IMR-90 (cell line): ENCODE data around the gene SRSF10. TPM values are rescaled to one million over a fixed set of nuclear protein-coding genes. Genes with fewer than 3 reads are reported as not detected.
A peak's percentile ranks its signal among the peaks of the same experiment; 100 is the strongest.

Experiments used
- ATAC-seq: fragments of 200-7000 bp; cut with Tn5 transposase; 2 replicates; pipeline ENCODE4 v1.9.1; 2020; ENCODE audit warnings: low read depth, mild to moderate bottlenecking, moderate library complexity
- BruUV-seq: library from RNA; stranded (reverse); fragments of 400-500 nt; replicated peaks from 2 replicates; lab custom pipeline; 2021; lab: Mats Ljungman, UMichigan
- CTCF ChIA-PET: fragments of 300-600 bp; formaldehyde crosslinking; extraction: SDS; loops from one replicate; lab custom pipeline; 2021; ENCODE audit warnings: antibody characterized with exemption; lab: Yijun Ruan, JAX
- POLR2A ChIA-PET: fragments of 300-600 bp; sonication (Branson Sonifier 250); formaldehyde crosslinking; loops from one replicate; lab custom pipeline; 2022; ENCODE audit warnings: antibody characterized with exemption; ENCODE audit not compliant: unreplicated experiment; lab: Charles Lee
- DNase-seq: peaks from one replicate; pipeline ENCODE4 v3.0.0; 2013
- H2AFZ ChIP-seq: replicated peaks from 2 replicates; pipeline ENCODE3; 2013; ENCODE audit warnings: low read length, mild to moderate bottlenecking; ENCODE audit not compliant: poor library complexity
- H2AK5ac ChIP-seq: 2 replicates; pipeline ENCODE4 v1.6.1; 2013; ENCODE audit warnings: low read depth, low read length, inconsistent platforms
- H2AK9ac ChIP-seq: replicated peaks from 2 replicates; pipeline ENCODE3; 2013; ENCODE audit warnings: mild to moderate bottlenecking, low read depth, low read length, moderate library complexity; ENCODE audit not compliant: poor library complexity
- H2BK120ac ChIP-seq: 2 replicates; pipeline ENCODE4 v1.6.1; 2013; ENCODE audit warnings: low read depth, low read length, inconsistent platforms
- H2BK15ac ChIP-seq: 3 replicates; pipeline ENCODE4 v1.6.1; 2013; ENCODE audit warnings: low read depth, low read length, inconsistent platforms
- H2BK20ac ChIP-seq: 2 replicates; pipeline ENCODE4 v1.6.1; 2013; ENCODE audit warnings: low read depth, mild to moderate bottlenecking, inconsistent platforms, low read length, moderate library complexity
- H2BK5ac ChIP-seq: 2 replicates; pipeline ENCODE4 v1.6.1; 2013; ENCODE audit warnings: mild to moderate bottlenecking, low read depth, low read length, inconsistent platforms; ENCODE audit not compliant: poor library complexity, severe bottlenecking
- H3K14ac ChIP-seq: replicated peaks from 2 replicates; pipeline ENCODE4 v1.6.1; 2013; ENCODE audit warnings: low read depth, low read length, inconsistent platforms
- H3K18ac ChIP-seq: 2 replicates; pipeline ENCODE4 v1.6.1; 2013; ENCODE audit warnings: low read depth, low read length, control low read depth
- H3K23ac ChIP-seq: 2 replicates; pipeline ENCODE4 v1.6.1; 2013; ENCODE audit warnings: low read depth, low read length, inconsistent platforms
- H3K27ac ChIP-seq: 2 replicates; pipeline ENCODE4 v1.5.1; 2013; ENCODE audit warnings: mild to moderate bottlenecking, control low read depth, low read length; ENCODE audit not compliant: insufficient read depth
- H3K27me3 ChIP-seq: 2 replicates; pipeline ENCODE4 v1.6.1; 2013; ENCODE audit warnings: low read length; ENCODE audit not compliant: control insufficient read depth, insufficient read depth
- H3K36me3 ChIP-seq: 2 replicates; pipeline ENCODE4 v1.6.1; 2013; ENCODE audit warnings: low read length, mixed read lengths; ENCODE audit not compliant: control insufficient read depth, insufficient read depth
- H3K4ac ChIP-seq: 2 replicates; pipeline ENCODE4 v1.6.1; 2013; ENCODE audit warnings: low read depth, low read length, inconsistent platforms
- H3K4me1 ChIP-seq: 2 replicates; pipeline ENCODE4 v1.6.1; 2013; ENCODE audit warnings: low read length, mixed read lengths; ENCODE audit not compliant: control insufficient read depth, insufficient read depth
- H3K4me2 ChIP-seq: 2 replicates; pipeline ENCODE4 v1.6.1; 2013; ENCODE audit warnings: low read depth, mild to moderate bottlenecking, control low read depth, low read length, moderate library complexity
- H3K4me3 ChIP-seq: 2 replicates; pipeline ENCODE4 v1.5.1; 2013; ENCODE audit warnings: low read depth, mild to moderate bottlenecking, control low read depth, low read length, moderate library complexity; ENCODE audit not compliant: insufficient read depth
- H3K56ac ChIP-seq: 2 replicates; pipeline ENCODE4 v1.6.1; 2013; ENCODE audit warnings: low read length, inconsistent platforms; ENCODE audit not compliant: insufficient read depth; ENCODE audit errors: extremely low read depth
- H3K79me1 ChIP-seq, 2 experiments: 2 replicates each; pipeline ENCODE4 v1.6.1; 2013; ENCODE audit warnings: low read length in 2 of 2, inconsistent platforms in 1 of 2, low read depth in 1 of 2
- H3K9ac ChIP-seq: 2 replicates; pipeline ENCODE4 v1.6.1; 2013; ENCODE audit warnings: low read depth, low read length, control low read depth
- H3K9me1 ChIP-seq: 2 replicates; pipeline ENCODE4 v1.6.1; 2013; ENCODE audit warnings: low read length, inconsistent platforms; ENCODE audit not compliant: insufficient read depth
- H3K9me3 ChIP-seq: 2 replicates; pipeline ENCODE4 v1.6.1; 2013; ENCODE audit warnings: low read length; ENCODE audit not compliant: control insufficient read depth, insufficient read depth
- H4K20me1 ChIP-seq: 2 replicates; pipeline ENCODE4 v1.6.1; 2013; ENCODE audit warnings: low read length, inconsistent platforms; ENCODE audit not compliant: insufficient read depth
- H4K5ac ChIP-seq: 2 replicates; pipeline ENCODE4 v1.6.1; 2013; ENCODE audit warnings: mild to moderate bottlenecking, low read depth, low read length, control low read depth
- H4K8ac ChIP-seq, 2 experiments: 2 replicates each; pipeline ENCODE4 v1.6.1; 2013; ENCODE audit warnings: low read depth in 2 of 2, low read length in 2 of 2, control low read depth in 1 of 2, inconsistent platforms in 1 of 2
- H4K91ac ChIP-seq: 2 replicates; pipeline ENCODE4 v1.6.1; 2013; ENCODE audit warnings: low read depth, low read length, inconsistent platforms; ENCODE audit not compliant: insufficient read depth
- BHLHE40 ChIP-seq: fragments of 150-350 bp; IDR thresholded peaks from 2 replicates; pipeline ENCODE4 v1.6.1; 2016; ENCODE audit warnings: mild to moderate bottlenecking, low read depth, low read length
- CEBPB ChIP-seq: IDR thresholded peaks from 2 replicates; pipeline ENCODE4 v1.6.1; 2012; ENCODE audit warnings: low read depth, low read length, improper control_type of control experiment
- CHD1 ChIP-seq: IDR thresholded peaks from 2 replicates; pipeline ENCODE4 v1.6.1; 2012; ENCODE audit warnings: low read depth, low read length, improper control_type of control experiment
- FOS ChIP-seq: fragments of 150-350 bp; IDR thresholded peaks from 2 replicates; pipeline ENCODE4 v1.6.1; 2016; ENCODE audit warnings: low read depth, low read length
- MAFK ChIP-seq: IDR thresholded peaks from 2 replicates; pipeline ENCODE4 v1.6.1; 2012; ENCODE audit warnings: low read depth, low read length, improper control_type of control experiment
- MAZ ChIP-seq: IDR thresholded peaks from 2 replicates; pipeline ENCODE4 v1.6.1; 2012; ENCODE audit warnings: low read depth, mild to moderate bottlenecking, low read length, improper control_type of control experiment, moderate library complexity, borderline replicate concordance
- MXI1 ChIP-seq: IDR thresholded peaks from 2 replicates; pipeline ENCODE4 v1.6.1; 2012; ENCODE audit warnings: low read depth, mild to moderate bottlenecking, low read length, moderate library complexity, borderline replicate concordance
- NFE2L2 ChIP-seq: fragments of 150-350 bp; IDR thresholded peaks from 2 replicates; pipeline ENCODE4 v1.6.1; 2016; ENCODE audit warnings: low read depth, mild to moderate bottlenecking, low read length
- POLR2A ChIP-seq: IDR thresholded peaks from 2 replicates; pipeline ENCODE4 v1.6.1; 2012; ENCODE audit warnings: mild to moderate bottlenecking, low read depth, low read length
- RAD21 ChIP-seq: IDR thresholded peaks from 2 replicates; pipeline ENCODE4 v1.6.1; 2012; ENCODE audit warnings: low read length, improper control_type of control experiment
- RCOR1 ChIP-seq: IDR thresholded peaks from 2 replicates; pipeline ENCODE4 v1.6.1; 2012; ENCODE audit warnings: mild to moderate bottlenecking, low read length, improper control_type of control experiment; ENCODE audit not compliant: insufficient replicate concordance
- RFX5 ChIP-seq: IDR thresholded peaks from 2 replicates; pipeline ENCODE4 v1.8.0; 2012; ENCODE audit warnings: low read depth, mild to moderate bottlenecking, low read length, moderate library complexity
- SMC3 ChIP-seq: fragments of 150-350 bp; IDR thresholded peaks from 2 replicates; pipeline ENCODE4 v1.6.1; 2016; ENCODE audit warnings: low read depth, mild to moderate bottlenecking, antibody characterized with exemption, low read length, moderate library complexity
- WGBS, 2 experiments: methylation state at CpG; one replicate each; pipeline versions ENCODE4 v1.1.5 to v1.1.7; 2013; ENCODE audit warnings: missing lambda C conversion rate in 2 of 2; ENCODE audit not compliant: insufficient read length in 1 of 2; ENCODE audit errors: extremely low coverage in 2 of 2; 5-methylcytosine and 5-hydroxymethylcytosine counted together
- dilution Hi-C: fragments of 300-500 bp; cut with HindIII; formaldehyde crosslinking; loops from one replicate; pipeline ENCODE4 v1.14.3; 2018; ENCODE audit warnings: low sequenced_read_pairs; ENCODE audit not compliant: unreplicated experiment
- in situ Hi-C: fragments of 300-500 bp; cut with MboI; formaldehyde crosslinking; loops from 3 replicates; pipeline ENCODE4 v1.14.3; 2019; ENCODE audit warnings: low sequenced_read_pairs, inconsistent platforms, mixed read lengths
- intact Hi-C: fragments of 100-400 bp; cut with micrococcal nuclease; formaldehyde crosslinking; loops from 2 replicates; pipeline ENCODE4 v1.10.0; 2022
- polyA plus RNA-seq, 3 experiments: library from polyadenylated mRNA; depleted of rRNA; stranded (reverse); fragments of >200 nt; gene quantifications; 2 replicates each; pipeline ENCODE4 v1.2.3, GENCODE V29; 2012; ENCODE audit warnings: low replicate concordance in 1 of 3
- total RNA-seq: library from RNA; depleted of rRNA; stranded (reverse); fragments of >200 nt; gene quantifications from 2 replicates; pipeline ENCODE4 v1.2.3, GENCODE V29; 2012
- TF ChIP-seq, protein P1 (sequence below): conservative IDR thresholded peaks from 2 replicates; pipeline ENCODE4 v1.5.1; 2012; ENCODE audit warnings: mild to moderate bottlenecking, low read depth, low read length, improper control_type of control experiment
- TF ChIP-seq, protein P2 (sequence below): fragments of 150-350 bp; IDR thresholded peaks from 2 replicates; pipeline ENCODE4 v1.6.1; 2017; ENCODE audit warnings: mild to moderate bottlenecking, antibody characterized with exemption, low read length, low read depth
- TF ChIP-seq, protein P3 (sequence below): fragments of 150-350 bp; IDR thresholded peaks from 2 replicates; pipeline ENCODE4 v1.6.1; 2016; ENCODE audit warnings: low read depth, mild to moderate bottlenecking, low read length, moderate library complexity, borderline replicate concordance

The SRSF10 gene
- total and polyA plus RNA-seq, 2 of the 4 experiments (the other 2 are of a cell fraction) = 90.1 to 110 TPM

DNA sequence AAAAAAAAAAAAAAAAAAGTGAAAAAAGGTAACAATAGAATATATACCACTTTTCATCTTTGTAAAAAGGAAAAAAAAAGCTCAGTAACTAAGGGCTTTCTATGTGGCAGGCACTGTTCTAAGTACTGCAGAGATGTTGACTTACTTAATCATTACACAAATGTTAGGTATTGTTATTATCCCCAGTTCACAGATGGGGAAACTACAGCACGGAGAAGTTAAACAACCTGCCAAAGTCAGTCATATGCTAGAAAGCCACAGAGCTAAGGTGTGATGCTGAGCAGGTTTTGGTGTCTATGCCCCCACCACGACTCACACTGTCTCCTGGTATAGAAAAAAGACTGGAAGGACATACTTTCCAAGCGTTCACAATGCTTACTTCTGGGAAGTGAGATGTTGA, 27.1 kb downstream of the SRSF10 start:
- no peaks in the 10 kb centered on the region for H3K27me3 ChIP-seq
- no peak overlapping the region for H3K23ac ChIP-seq
- no peak overlapping the region for H2AK5ac ChIP-seq
- no peaks in the 10 kb centered on the region for H3K36me3 ChIP-seq
- no peak overlapping the region for H4K91ac ChIP-seq
- no CpG with 5 or more reads among the region's 3 CpGs for WGBS, 2 experiments
- BruUV-seq = no TSS peak
- H3K9ac ChIP-seq = no peak overlapping the region
- H2AFZ ChIP-seq = no peak overlapping the region
- H4K5ac ChIP-seq = no peak overlapping the region
- ChIA-PET CTCF (no interaction called here), POLR2A (no interaction called here)
- no peak overlapping the region for H3K4me2 ChIP-seq
- dilution Hi-C loops (no loop called here), in situ Hi-C loops (no loop called here), intact Hi-C loops (no loop called here)
- no peak overlapping the region for H3K56ac ChIP-seq
- TF ChIP-seq MAZ (no peak), MXI1 (no peak), RCOR1 (no peak), RAD21 (no peak), CHD1 (no peak), RFX5 (no peak), SMC3 (no peak), CEBPB (no peak), NFE2L2 (no peak), BHLHE40 (no peak), FOS (no peak), MAFK (no peak), POLR2A (no peak)
- TF ChIP-seq, protein P1, sequence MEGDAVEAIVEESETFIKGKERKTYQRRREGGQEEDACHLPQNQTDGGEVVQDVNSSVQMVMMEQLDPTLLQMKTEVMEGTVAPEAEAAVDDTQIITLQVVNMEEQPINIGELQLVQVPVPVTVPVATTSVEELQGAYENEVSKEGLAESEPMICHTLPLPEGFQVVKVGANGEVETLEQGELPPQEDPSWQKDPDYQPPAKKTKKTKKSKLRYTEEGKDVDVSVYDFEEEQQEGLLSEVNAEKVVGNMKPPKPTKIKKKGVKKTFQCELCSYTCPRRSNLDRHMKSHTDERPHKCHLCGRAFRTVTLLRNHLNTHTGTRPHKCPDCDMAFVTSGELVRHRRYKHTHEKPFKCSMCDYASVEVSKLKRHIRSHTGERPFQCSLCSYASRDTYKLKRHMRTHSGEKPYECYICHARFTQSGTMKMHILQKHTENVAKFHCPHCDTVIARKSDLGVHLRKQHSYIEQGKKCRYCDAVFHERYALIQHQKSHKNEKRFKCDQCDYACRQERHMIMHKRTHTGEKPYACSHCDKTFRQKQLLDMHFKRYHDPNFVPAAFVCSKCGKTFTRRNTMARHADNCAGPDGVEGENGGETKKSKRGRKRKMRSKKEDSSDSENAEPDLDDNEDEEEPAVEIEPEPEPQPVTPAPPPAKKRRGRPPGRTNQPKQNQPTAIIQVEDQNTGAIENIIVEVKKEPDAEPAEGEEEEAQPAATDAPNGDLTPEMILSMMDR = no peak
- TF ChIP-seq, protein P2, sequence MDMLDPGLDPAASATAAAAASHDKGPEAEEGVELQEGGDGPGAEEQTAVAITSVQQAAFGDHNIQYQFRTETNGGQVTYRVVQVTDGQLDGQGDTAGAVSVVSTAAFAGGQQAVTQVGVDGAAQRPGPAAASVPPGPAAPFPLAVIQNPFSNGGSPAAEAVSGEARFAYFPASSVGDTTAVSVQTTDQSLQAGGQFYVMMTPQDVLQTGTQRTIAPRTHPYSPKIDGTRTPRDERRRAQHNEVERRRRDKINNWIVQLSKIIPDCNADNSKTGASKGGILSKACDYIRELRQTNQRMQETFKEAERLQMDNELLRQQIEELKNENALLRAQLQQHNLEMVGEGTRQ = no peak
- TF ChIP-seq, protein P3, sequence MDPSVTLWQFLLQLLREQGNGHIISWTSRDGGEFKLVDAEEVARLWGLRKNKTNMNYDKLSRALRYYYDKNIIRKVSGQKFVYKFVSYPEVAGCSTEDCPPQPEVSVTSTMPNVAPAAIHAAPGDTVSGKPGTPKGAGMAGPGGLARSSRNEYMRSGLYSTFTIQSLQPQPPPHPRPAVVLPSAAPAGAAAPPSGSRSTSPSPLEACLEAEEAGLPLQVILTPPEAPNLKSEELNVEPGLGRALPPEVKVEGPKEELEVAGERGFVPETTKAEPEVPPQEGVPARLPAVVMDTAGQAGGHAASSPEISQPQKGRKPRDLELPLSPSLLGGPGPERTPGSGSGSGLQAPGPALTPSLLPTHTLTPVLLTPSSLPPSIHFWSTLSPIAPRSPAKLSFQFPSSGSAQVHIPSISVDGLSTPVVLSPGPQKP = no peak
- H2BK20ac ChIP-seq = no peak overlapping the region; the same call in 1 of the 2 replicates
- DNase-seq (no peak), ATAC-seq (no peak)
- H2AK9ac ChIP-seq = no peak overlapping the region
- peaks cover 2% of the 10 kb centered on the region for H3K9me1 ChIP-seq
- peaks cover 2% of the 10 kb centered on the region; the same call in 1 of the 2 replicates for H3K4me1 ChIP-seq
- no peak overlapping the region for H2BK5ac ChIP-seq
- no peaks in the 10 kb centered on the region for H4K20me1 ChIP-seq
- H2BK120ac ChIP-seq = no peak overlapping the region
- no peak overlapping the region for H3K18ac ChIP-seq
- H3K4ac ChIP-seq = no peak overlapping the region
- no peak overlapping the region for H3K27ac ChIP-seq
- no peaks in the 10 kb centered on the region for H3K9me3 ChIP-seq
- 0 out of 4 replicates have a peak, but pooled peaks cover 0 to under 1% of the 10 kb centered on the region in 2 experiments for H3K79me1 ChIP-seq
- H2BK15ac ChIP-seq = 0 out of 3 replicates have a peak overlapping the region, but pooled peaks have one; percentile 36
- H3K14ac ChIP-seq = no peak overlapping the region
- H4K8ac ChIP-seq = no peak overlapping the region
- no peak overlapping the region for H3K4me3 ChIP-seq
